Measurements from ENCODE around the gene STARD10. TPM values are rescaled to one million over a fixed set of nuclear protein-coding genes. Genes with fewer than 3 reads are reported as not detected.

STARD10 gene
- total RNA-seq, 1 donor from 2014 or later: 126 TPM

GRCh38 chr11:72833083-72833733 is 39.4 kb upstream of the STARD10 start:
- intact Hi-C loops (cut with DNase I): loop anchor here (10.0 kb wide), 1 partner anchor 342 kb away; no protein-coding TSS in a partner anchor
- H3K4me1 ChIP-seq: peaks cover 55% of the 10 kb centered on the region
- DNase-seq (no peak), ATAC-seq (no peak)
- peaks cover 34% of the 10 kb centered on the region for H3K36me3 ChIP-seq
- no peaks in the 10 kb centered on the region for H3K27me3 ChIP-seq (ENCODE audit: low read depth)
- H3K27ac ChIP-seq: peak overlapping the region; percentile 81
- TF ChIP-seq, protein P1, sequence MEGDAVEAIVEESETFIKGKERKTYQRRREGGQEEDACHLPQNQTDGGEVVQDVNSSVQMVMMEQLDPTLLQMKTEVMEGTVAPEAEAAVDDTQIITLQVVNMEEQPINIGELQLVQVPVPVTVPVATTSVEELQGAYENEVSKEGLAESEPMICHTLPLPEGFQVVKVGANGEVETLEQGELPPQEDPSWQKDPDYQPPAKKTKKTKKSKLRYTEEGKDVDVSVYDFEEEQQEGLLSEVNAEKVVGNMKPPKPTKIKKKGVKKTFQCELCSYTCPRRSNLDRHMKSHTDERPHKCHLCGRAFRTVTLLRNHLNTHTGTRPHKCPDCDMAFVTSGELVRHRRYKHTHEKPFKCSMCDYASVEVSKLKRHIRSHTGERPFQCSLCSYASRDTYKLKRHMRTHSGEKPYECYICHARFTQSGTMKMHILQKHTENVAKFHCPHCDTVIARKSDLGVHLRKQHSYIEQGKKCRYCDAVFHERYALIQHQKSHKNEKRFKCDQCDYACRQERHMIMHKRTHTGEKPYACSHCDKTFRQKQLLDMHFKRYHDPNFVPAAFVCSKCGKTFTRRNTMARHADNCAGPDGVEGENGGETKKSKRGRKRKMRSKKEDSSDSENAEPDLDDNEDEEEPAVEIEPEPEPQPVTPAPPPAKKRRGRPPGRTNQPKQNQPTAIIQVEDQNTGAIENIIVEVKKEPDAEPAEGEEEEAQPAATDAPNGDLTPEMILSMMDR (IDR thresholded peaks at IDR 0.05): no peak
- H3K4me3 ChIP-seq: no peak overlapping the region
- H3K9me3 ChIP-seq: no peaks in the 10 kb centered on the region

- H3K27ac ChIP-seq: peak overlapping the region; percentile 48
- H3K27me3 ChIP-seq (ENCODE audit: low read depth): no peaks in the 10 kb centered on the region
- no peak overlapping the region for H3K4me3 ChIP-seq
- TF ChIP-seq, protein P1 (IDR thresholded peaks at IDR 0.05): no peak
- H3K4me1 ChIP-seq: peaks cover 62% of the 10 kb centered on the region
- no peaks in the 10 kb centered on the region for H3K9me3 ChIP-seq
- intact Hi-C loops (cut with DNase I): loop anchor here (10.0 kb wide), 1 partner anchor 342 kb away; no protein-coding TSS in a partner anchor
- DNase-seq (no peak), ATAC-seq (no peak)
- peaks cover 27% of the 10 kb centered on the region for H3K36me3 ChIP-seq
These were observed 38.6 kb upstream of the STARD10 start for GRCh38 chr11:72832301-72833082.

GRCh38 chr11:72831521-72832300 is 37.9 kb upstream of the STARD10 start:
- H3K27ac ChIP-seq: peak overlapping the region; percentile 48
- H3K36me3 ChIP-seq: peaks cover 24% of the 10 kb centered on the region
- no peak overlapping the region for H3K4me3 ChIP-seq
- DNase-seq: peak; percentile 85
- no peaks in the 10 kb centered on the region for H3K9me3 ChIP-seq
- TF ChIP-seq, protein P1 (IDR thresholded peaks at IDR 0.05): peak; percentile 94
- intact Hi-C loops (cut with DNase I): loop anchor here (10.0 kb wide), 1 partner anchor 343 kb away; no protein-coding TSS in a partner anchor
- H3K27me3 ChIP-seq (ENCODE audit: low read depth): no peaks in the 10 kb centered on the region
- H3K4me1 ChIP-seq: peaks cover 68% of the 10 kb centered on the region
- ATAC-seq: peak; percentile 82 to 85

DNA sequence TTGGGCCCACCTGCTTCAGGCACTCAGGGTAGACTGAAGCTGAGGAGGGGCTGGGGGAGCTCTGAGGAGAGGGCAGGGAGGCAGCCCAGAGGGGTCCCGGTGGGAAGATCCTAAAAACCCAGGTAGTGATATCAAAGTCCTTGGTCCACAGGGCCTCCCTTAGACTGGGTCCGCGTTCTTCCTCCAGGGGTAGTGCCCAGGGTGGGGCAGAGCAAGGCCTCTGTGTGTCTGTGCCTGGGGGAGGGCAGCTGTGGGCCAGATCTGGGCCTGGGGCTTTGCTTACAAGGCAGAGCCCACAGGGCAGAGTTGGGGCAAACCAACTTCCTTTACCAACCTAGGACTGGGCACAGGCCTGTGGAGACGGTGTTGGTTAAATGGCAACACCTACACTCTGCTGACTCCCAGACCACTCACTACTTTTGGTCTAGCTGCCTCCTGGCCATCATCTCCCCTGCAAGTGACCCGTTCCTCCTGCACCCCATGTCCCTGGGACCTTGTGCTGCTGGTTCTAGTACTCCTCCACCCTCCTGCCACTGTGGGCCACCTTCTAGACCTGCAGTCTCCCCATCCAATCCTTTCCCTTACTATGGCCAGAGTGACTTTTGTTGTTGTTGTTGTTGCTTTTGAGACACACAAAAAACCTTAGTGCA is 36.2 kb upstream of the STARD10 start:
- peaks cover 35% of the 10 kb centered on the region for H3K36me3 ChIP-seq
- intact Hi-C loops (cut with DNase I): loop anchor here (10.0 kb wide), 1 partner anchor 345 kb away; no protein-coding TSS in a partner anchor
- no peaks in the 10 kb centered on the region for H3K9me3 ChIP-seq
- H3K27me3 ChIP-seq (ENCODE audit: low read depth): no peaks in the 10 kb centered on the region
- H3K27ac ChIP-seq: no peak overlapping the region
- DNase-seq (peak; percentile 21), ATAC-seq (no peak)
- TF ChIP-seq, protein P1 (IDR thresholded peaks at IDR 0.05): no peak
- H3K4me3 ChIP-seq: no peak overlapping the region
- peaks cover 52% of the 10 kb centered on the region for H3K4me1 ChIP-seq

DNA sequence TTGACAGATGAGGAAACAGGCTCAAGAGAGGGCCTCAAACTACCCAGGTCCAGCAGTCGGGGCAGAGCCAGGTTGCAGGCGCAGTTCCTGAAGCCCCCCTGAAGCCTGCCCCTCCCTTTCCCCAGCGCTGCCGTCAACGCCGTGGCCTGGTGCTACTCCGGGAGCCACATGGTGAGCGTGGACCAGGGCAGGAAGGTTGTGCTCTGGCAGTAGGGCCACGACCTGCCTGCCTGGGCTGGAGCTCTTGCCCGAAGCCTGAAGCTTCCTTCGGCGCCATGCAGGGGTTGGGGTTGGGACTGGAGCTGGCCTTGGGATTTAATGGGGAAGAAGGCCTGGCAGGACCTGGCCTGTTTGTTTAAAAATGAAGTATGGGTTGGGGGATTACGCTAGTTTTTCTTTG is 35.3 kb upstream of the STARD10 start:
- H3K27me3 ChIP-seq (ENCODE audit: low read depth): no peaks in the 10 kb centered on the region
- DNase-seq: peak; percentile 38
- no peak for ATAC-seq
- H3K4me3 ChIP-seq: no peak overlapping the region
- peaks cover 35% of the 10 kb centered on the region for H3K36me3 ChIP-seq
- H3K4me1 ChIP-seq: peaks cover 43% of the 10 kb centered on the region
- intact Hi-C loops (cut with DNase I): no loop called here
- no peaks in the 10 kb centered on the region for H3K9me3 ChIP-seq
- TF ChIP-seq, protein P1 (IDR thresholded peaks at IDR 0.05): no peak
- no peak overlapping the region for H3K27ac ChIP-seq

Data from lower lobe of right lung (tissue), 2 donors.